HepG2 (cell line): ENCODE data around the gene PPP1R1A. TPM values are rescaled to one million over a fixed set of nuclear protein-coding genes. Genes with fewer than 3 reads are reported as not detected.
A peak's percentile ranks its signal among the peaks of the same experiment; 100 is the strongest.

ENCODE experiments used
- ATAC-seq: fragments of 200-7000 bp; cut with Tn5 transposase; 3 replicates; pipeline ENCODE4 v1.9.1; 2020; ENCODE audit warnings: mild to moderate bottlenecking, moderate library complexity
- BruUV-seq: library from RNA; stranded (reverse); fragments of 400-500 nt; replicated peaks from 2 replicates; lab custom pipeline; 2021; lab: Mats Ljungman, UMichigan
- CTCF ChIA-PET: fragments of 300-600 bp; formaldehyde crosslinking; extraction: SDS; loops from one replicate; lab custom pipeline; 2021; ENCODE audit warnings: low total read pairs, inconsistent platforms, low intra/inter-chr PET ratio; lab: Yijun Ruan, JAX
- POLR2A ChIA-PET: fragments of 350-600 bp; sonication (Branson Sonifier 250); formaldehyde crosslinking; loops from one replicate; lab custom pipeline; 2020; ENCODE audit warnings: antibody characterized with exemption, inconsistent platforms; lab: Yijun Ruan, JAX
- DNase-seq: peaks from one replicate; pipeline ENCODE4 v3.0.0-alpha.2; 2015; ENCODE audit warnings: low spot score
- FAIRE-seq: peaks from 3 replicates; lab custom pipeline; 2011; peaks lifted over from hg19 to GRCh38; lab: Jason Lieb, UNC
- H2AFZ ChIP-seq: one replicate; pipeline ENCODE4 v1.6.1; 2011; ENCODE audit warnings: low read length, inconsistent platforms
- H3K27ac ChIP-seq: fragments of 300-600 bp; 3 replicates; pipeline ENCODE4 v1.8.0; 2011; ENCODE audit warnings: mixed run types, mild to moderate bottlenecking, mixed read lengths, low read length, inconsistent platforms; ENCODE audit not compliant: insufficient read depth; ENCODE audit errors: extremely low read length
- H3K27me3 ChIP-seq, 2 experiments: fragments of 200-600 bp in 1 of 2; 2 replicates in 1 of 2; 3 replicates in 1 of 2; pipeline versions ENCODE4 v1.6.0 to v1.8.0; 2011; ENCODE audit warnings: low read length in 2 of 2, mild to moderate bottlenecking in 2 of 2, moderate library complexity in 2 of 2, inconsistent platforms in 1 of 2; ENCODE audit not compliant: insufficient read depth in 2 of 2, control insufficient read depth in 1 of 2
- H3K36me3 ChIP-seq, 2 experiments: fragments of 200-600 bp in 1 of 2; replicated peaks in 1 of 2; 2 replicates in 1 of 2; 3 replicates in 1 of 2; pipeline versions ENCODE4 v1.5.1 to v1.8.0; 2011; ENCODE audit warnings: low read length in 2 of 2, inconsistent platforms in 1 of 2; ENCODE audit not compliant: insufficient read depth in 2 of 2, control insufficient read depth in 1 of 2
- H3K4me1 ChIP-seq: 2 replicates; pipeline ENCODE4 v1.5.1; 2012; ENCODE audit warnings: low read length, inconsistent platforms; ENCODE audit not compliant: insufficient read depth
- H3K4me2 ChIP-seq: 2 replicates; pipeline ENCODE4 v1.6.0; 2011; ENCODE audit warnings: low read depth, low read length, inconsistent platforms
- H3K4me3 ChIP-seq, 3 experiments: fragments of 200-600 bp in 1 of 3; sonication (generic), shearing (Covaris generic) in 1 of 3; replicated peaks in 1 of 3; 2 replicates each; pipeline ENCODE4 v1.5.1; 2011 to 2016; ENCODE audit warnings: low read length in 3 of 3, inconsistent platforms in 2 of 3, low read depth in 2 of 3, mild to moderate bottlenecking in 2 of 3, control low read depth in 1 of 3, mixed read lengths in 1 of 3; ENCODE audit not compliant: insufficient read depth in 1 of 3
- H3K79me2 ChIP-seq: one replicate; pipeline ENCODE4 v1.6.1; 2011; ENCODE audit warnings: low read length, inconsistent platforms; ENCODE audit not compliant: insufficient read depth
- H3K9ac ChIP-seq: 2 replicates; pipeline ENCODE4 v1.6.0; 2011; ENCODE audit warnings: mild to moderate bottlenecking, low read depth, low read length, inconsistent platforms; ENCODE audit not compliant: insufficient read depth
- H3K9me3 ChIP-seq: 2 replicates; pipeline ENCODE4 v1.5.1; 2012; ENCODE audit warnings: mild to moderate bottlenecking, low read length
- H4K20me1 ChIP-seq: 2 replicates; pipeline ENCODE4 v1.6.0; 2011; ENCODE audit warnings: inconsistent platforms, mild to moderate bottlenecking, low read length, moderate library complexity; ENCODE audit not compliant: insufficient read depth
- ATF1 ChIP-seq: IDR thresholded peaks from 2 replicates; pipeline ENCODE4 v1.6.1; 2016; ENCODE audit warnings: mild to moderate bottlenecking, control low read depth
- FOXA1 ChIP-seq, 2 experiments: fragments of 450-650 bp in 1 of 2; sonication (generic) in 1 of 2; formaldehyde crosslinking in 1 of 2; IDR thresholded peaks; 2 replicates each; pipeline versions ENCODE4 v1.4.0 to v1.6.1; 2016 to 2020; ENCODE audit warnings: missing genetic modification reagents in 1 of 2
- GZF1 ChIP-seq: sonication (generic); formaldehyde crosslinking; IDR thresholded peaks from 2 replicates; pipeline ENCODE4 v1.5.1; 2020; ENCODE audit warnings: mild to moderate bottlenecking, missing genetic modification reagents
- KAT2B ChIP-seq: fragments of 150-350 bp; IDR thresholded peaks from 2 replicates; pipeline ENCODE4 v1.6.1; 2014; ENCODE audit warnings: low read depth, low read length, borderline replicate concordance
- KDM2A ChIP-seq: sonication (generic); formaldehyde crosslinking; IDR thresholded peaks from 2 replicates; pipeline ENCODE4 v1.4.0; 2020; ENCODE audit warnings: low read depth, missing genetic modification reagents, borderline replicate concordance
- MED13 ChIP-seq: sonication (generic); formaldehyde crosslinking; IDR thresholded peaks from 2 replicates; pipeline ENCODE4 v1.5.0; 2020; ENCODE audit warnings: missing genetic modification reagents
- MTF1 ChIP-seq: sonication (generic); formaldehyde crosslinking; IDR thresholded peaks from 2 replicates; pipeline ENCODE4 v1.5.0; 2020; ENCODE audit warnings: missing genetic modification reagents
- PAWR ChIP-seq: sonication (generic); formaldehyde crosslinking; IDR thresholded peaks from 2 replicates; pipeline ENCODE4 v1.4.0; 2020; ENCODE audit warnings: missing genetic modification reagents, mild to moderate bottlenecking, borderline replicate concordance
- SAFB2 ChIP-seq: sonication (generic); formaldehyde crosslinking; IDR thresholded peaks from 2 replicates; pipeline ENCODE4 v1.5.1; 2020; ENCODE audit warnings: missing genetic modification reagents, low read depth, mild to moderate bottlenecking, borderline replicate concordance
- SCMH1 ChIP-seq: sonication (generic); formaldehyde crosslinking; IDR thresholded peaks from 2 replicates; pipeline ENCODE4 v1.9.0; 2021; ENCODE audit warnings: missing genetic modification reagents, mild to moderate bottlenecking, borderline replicate concordance
- SNRNP70 ChIP-seq: fragments of 200-400 bp; formaldehyde crosslinking; IDR thresholded peaks from 2 replicates; pipeline ENCODE4 v1.6.1; 2017; ENCODE audit warnings: mild to moderate bottlenecking, low read depth, low read length, moderate library complexity
- ZKSCAN1 ChIP-seq: fragments of 150-350 bp; IDR thresholded peaks from 2 replicates; pipeline ENCODE4 v1.6.1; 2014; ENCODE audit warnings: low read length
- ZNF124 ChIP-seq: sonication (generic); formaldehyde crosslinking; IDR thresholded peaks from 2 replicates; pipeline ENCODE4 v1.4.0; 2020; ENCODE audit warnings: missing genetic modification reagents
- ZNF33B ChIP-seq: sonication (generic); formaldehyde crosslinking; IDR thresholded peaks from 2 replicates; pipeline ENCODE4 v1.5.1; 2020; ENCODE audit warnings: mild to moderate bottlenecking, missing genetic modification reagents
- ZNF605 ChIP-seq: sonication (generic); formaldehyde crosslinking; IDR thresholded peaks from 2 replicates; pipeline ENCODE4 v1.8.0; 2022; ENCODE audit warnings: mild to moderate bottlenecking, missing genetic modification reagents
- ZNF672 ChIP-seq: sonication (generic); formaldehyde crosslinking; IDR thresholded peaks from 2 replicates; pipeline ENCODE4 v1.8.1; 2022; ENCODE audit warnings: missing genetic modification reagents
- WGBS: methylation state at CpG from one replicate; pipeline ENCODE4 v1.1.6; 2017; ENCODE audit warnings: low lambda C conversion rate; 5-methylcytosine and 5-hydroxymethylcytosine counted together
- in situ Hi-C: cut with HindIII; loops from 2 replicates; pipeline ENCODE4 v1.10.0; 2017; ENCODE audit warnings: low pct_unique_long_range_greater_than_20kb; ENCODE audit not compliant: extremely low pct_ligation_motif_present
- intact Hi-C: fragments of 100-400 bp; cut with micrococcal nuclease; formaldehyde crosslinking; loops from one replicate; pipeline ENCODE4 v1.10.0; 2022; ENCODE audit not compliant: unreplicated experiment
- polyA plus RNA-seq, 8 experiments: library from polyadenylated mRNA; depleted of rRNA in 3 of 8; stranded (reverse) in 7 of 8; unstranded in 1 of 8; fragments of >200 nt; fragmentation: Illumina TruSeq in 4 of 8; extraction: Trizol in 4 of 8; gene quantifications; 2 replicates each; pipeline versions ENCODE4 v1.2.1 to v1.2.3, GENCODE V29; 2011 to 2016; ENCODE audit warnings: low read depth in 4 of 8, missing spikeins in 1 of 8, mixed read lengths in 1 of 8; ENCODE audit not compliant: insufficient read depth in 1 of 8
- total RNA-seq, 5 experiments: library from RNA; depleted of rRNA; stranded (reverse); fragments of >200 nt; fragmentation: Illumina TruSeq; extraction: Trizol; gene quantifications; 2 replicates each; pipeline ENCODE4 v1.2.3, GENCODE V29; 2016; ENCODE audit warnings: low read depth in 1 of 5
- TF ChIP-seq, protein P1 (sequence below): sonication (generic); formaldehyde crosslinking; IDR thresholded peaks from 2 replicates; pipeline ENCODE4 v1.9.0; 2022; ENCODE audit warnings: missing genetic modification reagents, mild to moderate bottlenecking, borderline replicate concordance

PPP1R1A gene
- total and polyA plus RNA-seq, 2 of the 13 experiments (the other 11 are each of a cell fraction or from before 2014, with no cell fraction given): 0.20 TPM; not detected in 1

DNA sequence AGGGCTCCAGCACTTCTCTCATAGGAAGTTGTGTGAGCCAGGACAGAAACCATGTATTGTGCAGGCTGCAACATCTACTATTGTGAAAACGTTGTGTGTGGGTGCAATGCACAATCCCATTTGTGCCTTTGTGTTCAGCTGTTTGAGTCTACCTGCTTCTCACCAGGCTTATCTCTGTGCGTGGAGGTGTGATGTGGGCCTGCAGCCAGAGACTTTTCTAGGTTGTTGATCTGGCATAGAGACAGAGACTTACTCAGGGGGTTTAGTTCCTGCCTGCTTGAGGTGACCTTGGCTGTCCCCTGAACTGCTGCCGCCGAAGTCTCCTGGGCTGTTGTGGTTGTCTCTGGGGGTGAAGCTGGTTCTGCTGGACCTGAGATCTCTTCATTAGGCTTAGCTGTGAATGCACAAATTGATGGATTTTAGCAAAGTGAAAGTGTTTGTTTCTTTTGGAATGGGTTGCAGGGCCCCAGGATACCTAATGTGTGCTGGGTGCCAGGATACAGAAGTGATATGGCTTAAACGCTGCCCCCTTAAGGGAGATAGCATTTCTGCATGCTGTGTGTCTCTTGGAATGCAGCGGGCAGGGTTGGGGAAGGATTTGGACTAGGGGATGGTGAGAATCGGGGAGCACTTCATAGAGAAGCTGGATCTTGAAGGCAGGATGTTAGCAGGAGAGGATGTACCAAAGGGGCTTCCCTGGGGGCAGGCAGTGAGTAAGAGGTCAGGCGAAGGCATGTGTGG lies 43.7 kb upstream of the PPP1R1A start:
- ChIA-PET CTCF (no interaction called here), POLR2A (no interaction called here)
- Histone ChIP-seq H3K79me2 (no peaks in the 10 kb centered on the region), H3K4me3 (no peak overlapping the region), H3K9me3 (peaks cover 12% of the 10 kb centered on the region), H3K27me3 (peaks cover 3 to 15% of the 10 kb centered on the region in 2 experiments; a peak in 4 of 5 replicates), H2AFZ (no peak overlapping the region), H3K4me1 (no peaks in the 10 kb centered on the region), H3K4me2 (no peak overlapping the region), H3K27ac (no peak overlapping the region), H3K36me3 (no peaks in the 10 kb centered on the region), H3K9ac (no peak overlapping the region), H4K20me1 (no peaks in the 10 kb centered on the region)
- FAIRE-seq (no peak), DNase-seq (no peak), ATAC-seq (0 out of 3 replicates have a peak, but pooled peaks have one; percentile 35)
- BruUV-seq: no TSS peak
- in situ Hi-C loops (no loop called here), intact Hi-C loops (no loop called here)
- TF ChIP-seq SCMH1 (CRISPR knock-in tag) (no peak), ZNF124 (CRISPR knock-in tag) (no peak)
- WGBS: 9% methylated on average over 8 of the region's 8 CpGs

DNA sequence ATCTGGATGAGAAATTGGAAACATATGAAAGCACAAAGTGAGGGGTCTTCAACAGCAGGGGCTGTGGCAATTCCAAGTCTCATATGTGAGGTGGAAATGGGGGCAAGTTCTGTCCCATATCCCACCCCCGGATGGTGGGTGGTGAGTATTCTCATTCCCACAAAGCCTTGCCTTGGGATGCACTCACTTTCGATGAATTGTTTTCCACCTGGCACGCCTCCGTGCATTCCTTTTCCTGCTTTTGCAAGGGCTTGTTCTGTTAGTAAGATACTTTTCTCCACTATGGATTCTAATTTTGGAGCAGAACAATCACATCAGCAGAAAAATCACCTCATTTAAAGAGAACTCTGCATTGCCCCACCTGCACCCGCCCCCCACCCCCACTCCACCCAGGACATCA lies 43.1 kb upstream of the PPP1R1A start:
- no peak overlapping the region for H3K4me2 ChIP-seq
- POLR2A ChIA-PET: no interaction called here
- H3K9ac ChIP-seq: no peak overlapping the region
- DNase-seq (no peak), FAIRE-seq (no peak), ATAC-seq (no peak)
- H3K27me3 ChIP-seq: peaks cover 3 to 15% of the 10 kb centered on the region in 2 experiments; a peak in 4 of 5 replicates
- H3K36me3 ChIP-seq: no peaks in the 10 kb centered on the region
- intact Hi-C loops: no loop called here
- H3K4me1 ChIP-seq: no peaks in the 10 kb centered on the region
- H4K20me1 ChIP-seq: no peaks in the 10 kb centered on the region
- peaks cover 17% of the 10 kb centered on the region for H3K9me3 ChIP-seq
- CTCF ChIA-PET: no interaction called here
- no peak overlapping the region for H3K4me3 ChIP-seq
- in situ Hi-C loops: no loop called here
- no peak overlapping the region for H3K27ac ChIP-seq
- no TSS peak for BruUV-seq
- no peaks in the 10 kb centered on the region for H3K79me2 ChIP-seq
- WGBS: 33% methylated on average over 5 of the region's 5 CpGs
- no peak overlapping the region for H2AFZ ChIP-seq
- TF ChIP-seq SAFB2 (CRISPR knock-in tag): no peak
- TF ChIP-seq ZNF605: no peak
- no peak for TF ChIP-seq ATF1 (CRISPR knock-in tag)
- no peak for TF ChIP-seq PAWR (CRISPR knock-in tag)
- TF ChIP-seq KDM2A (CRISPR knock-in tag): no peak
- TF ChIP-seq ZNF672: no peak
- TF ChIP-seq, protein P1, sequence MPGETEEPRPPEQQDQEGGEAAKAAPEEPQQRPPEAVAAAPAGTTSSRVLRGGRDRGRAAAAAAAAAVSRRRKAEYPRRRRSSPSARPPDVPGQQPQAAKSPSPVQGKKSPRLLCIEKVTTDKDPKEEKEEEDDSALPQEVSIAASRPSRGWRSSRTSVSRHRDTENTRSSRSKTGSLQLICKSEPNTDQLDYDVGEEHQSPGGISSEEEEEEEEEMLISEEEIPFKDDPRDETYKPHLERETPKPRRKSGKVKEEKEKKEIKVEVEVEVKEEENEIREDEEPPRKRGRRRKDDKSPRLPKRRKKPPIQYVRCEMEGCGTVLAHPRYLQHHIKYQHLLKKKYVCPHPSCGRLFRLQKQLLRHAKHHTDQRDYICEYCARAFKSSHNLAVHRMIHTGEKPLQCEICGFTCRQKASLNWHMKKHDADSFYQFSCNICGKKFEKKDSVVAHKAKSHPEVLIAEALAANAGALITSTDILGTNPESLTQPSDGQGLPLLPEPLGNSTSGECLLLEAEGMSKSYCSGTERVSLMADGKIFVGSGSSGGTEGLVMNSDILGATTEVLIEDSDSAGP (CRISPR knock-in tag): no peak
- no peak for TF ChIP-seq MED13 (CRISPR knock-in tag)
- no peak for TF ChIP-seq KAT2B
- no peak for TF ChIP-seq ZKSCAN1
- TF ChIP-seq ZNF33B (CRISPR knock-in tag): no peak
- no peak for TF ChIP-seq MTF1 (CRISPR knock-in tag)
- no peak for TF ChIP-seq GZF1
- TF ChIP-seq FOXA1 (IDR thresholded peaks at IDR 0.05): no peak
- no peak for TF ChIP-seq FOXA1 (CRISPR knock-in tag; IDR thresholded peaks at IDR 0.05)
- TF ChIP-seq SNRNP70: no peak
